Stimulated activated CD8-positive, alpha-beta memory T cell treated with anti-CD3 and anti-CD28 coated beads, Interleukin-4, amount 100 ng/mL, for 1 hour (primary cell): ENCODE results near the gene MTCL1.

Source experiments
- DNase-seq, 2 donors: peaks; one replicate each; pipeline ENCODE4 v3.0.0-alpha.2; 2020; ENCODE audit warnings: low read depth in 2 of 2, low spot score in 1 of 2

The MTCL1 gene

GRCh38 chr18:8806100-8806797 lies 100.9 kb downstream of the MTCL1 start:
- no peak for DNase-seq

GRCh38 chr18:8806798-8807487 lies 101.6 kb downstream of the MTCL1 start:
- DNase-seq: no peak

GRCh38 chr18:8807488-8807805 lies 102.1 kb downstream of the MTCL1 start:
- DNase-seq: no peak

- no peak for DNase-seq
These were observed 102.6 kb downstream of the MTCL1 start for GRCh38 chr18:8808001-8808400.

- no peak for DNase-seq
These were observed 104.2 kb downstream of the MTCL1 start for GRCh38 chr18:8809514-8809913.

- DNase-seq: no peak
These were observed 104.8 kb downstream of the MTCL1 start for GRCh38 chr18:8810157-8810556.

GRCh38 chr18:8811115-8811514 lies 105.8 kb downstream of the MTCL1 start:
- no peak for DNase-seq

- DNase-seq: no peak
These were observed 107.3 kb downstream of the MTCL1 start for GRCh38 chr18:8812631-8813030.

GRCh38 chr18:8813611-8814010 lies 108.3 kb downstream of the MTCL1 start:
- no peak for DNase-seq

GRCh38 chr18:8814206-8814605 lies 108.8 kb downstream of the MTCL1 start:
- DNase-seq: no peak

- DNase-seq: no peak
These were observed 110.9 kb downstream of the MTCL1 start for GRCh38 chr18:8816220-8816619.

- DNase-seq: no peak
These were observed 111.5 kb downstream of the MTCL1 start for GRCh38 chr18:8816816-8817215.

- no peak for DNase-seq
These were observed 113.6 kb downstream of the MTCL1 start for GRCh38 chr18:8818982-8819381.

GRCh38 chr18:8820396-8821082 lies 115.2 kb downstream of the MTCL1 start:
- DNase-seq: no peak

GRCh38 chr18:8821083-8821465 lies 115.7 kb downstream of the MTCL1 start:
- DNase-seq: no peak

- no peak for DNase-seq
These were observed 116.2 kb downstream of the MTCL1 start for GRCh38 chr18:8821531-8821930.

GRCh38 chr18:8822643-8823042 lies 117.3 kb downstream of the MTCL1 start:
- no peak for DNase-seq

- DNase-seq: no peak
These were observed 118.2 kb downstream of the MTCL1 start for GRCh38 chr18:8823530-8823929.

- no peak for DNase-seq
These were observed 119.5 kb downstream of the MTCL1 start for GRCh38 chr18:8824846-8825245.

GRCh38 chr18:8825273-8825672 lies 119.9 kb downstream of the MTCL1 start:
- DNase-seq: no peak

GRCh38 chr18:8825729-8826375 lies 120.5 kb downstream of the MTCL1 start:
- no peak for DNase-seq

- no peak for DNase-seq
These were observed 121.2 kb downstream of the MTCL1 start for GRCh38 chr18:8826514-8826913.
